ENCODE measurements around the gene DCUN1D3. TPM values are rescaled to one million over a fixed set of nuclear protein-coding genes. Genes with fewer than 3 reads are reported as not detected.

DCUN1D3 gene
- total and polyA plus RNA-seq, 2 donors (not counting 1 experiment from before 2014, with no cell fraction given): 20.4 to 42.8 TPM

DNA sequence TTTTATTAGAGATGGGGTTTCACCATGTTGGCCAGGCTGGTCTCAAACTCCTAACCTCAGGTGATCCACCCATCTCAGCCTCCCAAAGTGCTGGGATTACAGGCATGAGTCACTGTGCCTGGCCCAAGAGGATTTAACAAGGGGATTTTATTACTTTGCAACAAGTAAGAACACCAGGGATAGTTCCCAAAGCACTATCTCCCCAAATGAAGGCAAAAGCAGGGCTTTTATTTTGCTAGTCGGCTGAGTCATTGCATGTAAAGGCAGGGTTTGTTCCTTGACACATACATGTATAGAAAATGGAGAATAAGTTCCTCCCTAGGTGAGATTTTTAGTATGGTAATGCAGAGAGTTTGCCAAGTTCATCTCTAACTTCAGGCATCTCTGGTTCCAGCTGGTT, 69.8 kb downstream of the DCUN1D3 start:
- no peak overlapping the region for H3K4me3 ChIP-seq (replicated peaks in 1 of 4; ENCODE audit: control extremely low read depth in 1 of 4, insufficient read depth in 1 of 4, low read depth in 3 of 4, low read length in 4 of 4)
- no peak overlapping the region for H2AFZ ChIP-seq (ENCODE audit: low read length)
- H3K36me3 ChIP-seq (ENCODE audit: control insufficient read depth, insufficient read depth, low read length): no peaks in the 10 kb centered on the region
- H3K79me2 ChIP-seq (ENCODE audit: control insufficient read depth, insufficient read depth, low read length): no peaks in the 10 kb centered on the region
- H3K9ac ChIP-seq (ENCODE audit: insufficient read depth, low read length): no peak overlapping the region
- no peak overlapping the region for H3K27ac ChIP-seq (ENCODE audit: insufficient read depth, low read length)
- H3K9me3 ChIP-seq (ENCODE audit: control insufficient read depth, insufficient read depth, low read depth, low read length): no peaks in the 10 kb centered on the region
- H4K20me1 ChIP-seq (ENCODE audit: control insufficient read depth, extremely low read depth, insufficient read depth, low read length): no peaks in the 10 kb centered on the region
- H3K4me2 ChIP-seq (ENCODE audit: extremely low read depth, insufficient read depth, low read length): no peak overlapping the region
- H3K4me1 ChIP-seq (ENCODE audit: control insufficient read depth, extremely low read depth, insufficient read depth, low read length): no peaks in the 10 kb centered on the region
- H3K27me3 ChIP-seq (ENCODE audit: control insufficient read depth, insufficient read depth, low read length): no peaks in the 10 kb centered on the region
- no peak for DNase-seq (ENCODE audit: low read depth in 2 of 2)
- TF ChIP-seq EZH2 (IDR thresholded peaks at IDR 0.05; ENCODE audit: low read length, missing control alignments): no peak
- TF ChIP-seq, protein P1, sequence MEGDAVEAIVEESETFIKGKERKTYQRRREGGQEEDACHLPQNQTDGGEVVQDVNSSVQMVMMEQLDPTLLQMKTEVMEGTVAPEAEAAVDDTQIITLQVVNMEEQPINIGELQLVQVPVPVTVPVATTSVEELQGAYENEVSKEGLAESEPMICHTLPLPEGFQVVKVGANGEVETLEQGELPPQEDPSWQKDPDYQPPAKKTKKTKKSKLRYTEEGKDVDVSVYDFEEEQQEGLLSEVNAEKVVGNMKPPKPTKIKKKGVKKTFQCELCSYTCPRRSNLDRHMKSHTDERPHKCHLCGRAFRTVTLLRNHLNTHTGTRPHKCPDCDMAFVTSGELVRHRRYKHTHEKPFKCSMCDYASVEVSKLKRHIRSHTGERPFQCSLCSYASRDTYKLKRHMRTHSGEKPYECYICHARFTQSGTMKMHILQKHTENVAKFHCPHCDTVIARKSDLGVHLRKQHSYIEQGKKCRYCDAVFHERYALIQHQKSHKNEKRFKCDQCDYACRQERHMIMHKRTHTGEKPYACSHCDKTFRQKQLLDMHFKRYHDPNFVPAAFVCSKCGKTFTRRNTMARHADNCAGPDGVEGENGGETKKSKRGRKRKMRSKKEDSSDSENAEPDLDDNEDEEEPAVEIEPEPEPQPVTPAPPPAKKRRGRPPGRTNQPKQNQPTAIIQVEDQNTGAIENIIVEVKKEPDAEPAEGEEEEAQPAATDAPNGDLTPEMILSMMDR (conservative IDR thresholded peaks at IDR 0.05 in 1 of 2, IDR thresholded peaks at IDR 0.05 in 1 of 2; ENCODE audit: low read depth in 1 of 2, low read length in 2 of 2): no peak

GRCh38 chr16:20829536-20829935, 70.6 kb downstream of the DCUN1D3 start:
- no peaks in the 10 kb centered on the region for H3K36me3 ChIP-seq (ENCODE audit: control insufficient read depth, insufficient read depth, low read length)
- no peaks in the 10 kb centered on the region for H3K9me3 ChIP-seq (ENCODE audit: control insufficient read depth, insufficient read depth, low read depth, low read length)
- H2AFZ ChIP-seq (ENCODE audit: low read length): no peak overlapping the region
- H3K4me1 ChIP-seq (ENCODE audit: control insufficient read depth, extremely low read depth, insufficient read depth, low read length): no peaks in the 10 kb centered on the region
- no peak overlapping the region for H3K4me3 ChIP-seq (replicated peaks in 1 of 4; ENCODE audit: control extremely low read depth in 1 of 4, insufficient read depth in 1 of 4, low read depth in 3 of 4, low read length in 4 of 4)
- H3K27me3 ChIP-seq (ENCODE audit: control insufficient read depth, insufficient read depth, low read length): no peaks in the 10 kb centered on the region
- H3K79me2 ChIP-seq (ENCODE audit: control insufficient read depth, insufficient read depth, low read length): no peaks in the 10 kb centered on the region
- TF ChIP-seq, protein P1 (conservative IDR thresholded peaks at IDR 0.05 in 1 of 2, IDR thresholded peaks at IDR 0.05 in 1 of 2; ENCODE audit: low read depth in 1 of 2, low read length in 2 of 2): no peak
- no peak for TF ChIP-seq EZH2 (IDR thresholded peaks at IDR 0.05; ENCODE audit: low read length, missing control alignments)
- H3K9ac ChIP-seq (ENCODE audit: insufficient read depth, low read length): no peak overlapping the region
- no peak overlapping the region for H3K4me2 ChIP-seq (ENCODE audit: extremely low read depth, insufficient read depth, low read length)
- DNase-seq (ENCODE audit: low read depth in 2 of 2): no peak
- H3K27ac ChIP-seq (ENCODE audit: insufficient read depth, low read length): no peak overlapping the region
- H4K20me1 ChIP-seq (ENCODE audit: control insufficient read depth, extremely low read depth, insufficient read depth, low read length): no peaks in the 10 kb centered on the region

DNA sequence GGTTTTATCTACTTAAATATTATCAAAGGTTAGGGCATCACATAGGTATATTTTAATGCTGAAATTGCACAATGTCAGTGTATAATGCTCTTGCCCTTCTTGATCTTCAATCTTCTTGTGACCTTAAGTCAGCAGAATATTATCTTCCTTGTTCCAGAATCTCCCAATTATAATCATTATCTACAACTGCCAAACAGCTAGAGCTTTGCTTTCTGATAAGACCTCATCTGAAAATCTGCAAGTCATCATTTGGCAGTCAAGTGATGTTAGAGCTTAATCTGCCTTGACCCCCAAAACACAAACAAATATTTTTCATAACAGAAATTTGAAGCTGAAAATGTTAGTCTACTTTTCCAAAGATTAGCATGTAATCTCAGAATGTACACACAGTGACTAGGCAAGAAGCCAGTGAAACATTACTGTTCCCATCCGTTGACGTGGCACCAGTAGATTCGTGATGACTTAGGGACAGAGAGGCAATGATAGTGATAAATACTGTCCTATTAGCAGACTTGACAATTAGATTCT, 74.1 kb downstream of the DCUN1D3 start:
- no peak overlapping the region for H3K9ac ChIP-seq (ENCODE audit: insufficient read depth, low read length)
- H4K20me1 ChIP-seq (ENCODE audit: control insufficient read depth, extremely low read depth, insufficient read depth, low read length): no peaks in the 10 kb centered on the region
- DNase-seq (ENCODE audit: low read depth in 2 of 2): peak in 1 of 2 donors; percentile 33
- no peaks in the 10 kb centered on the region for H3K9me3 ChIP-seq (ENCODE audit: control insufficient read depth, insufficient read depth, low read depth, low read length)
- H3K4me1 ChIP-seq (ENCODE audit: control insufficient read depth, extremely low read depth, insufficient read depth, low read length): no peaks in the 10 kb centered on the region
- H3K4me2 ChIP-seq (ENCODE audit: extremely low read depth, insufficient read depth, low read length): no peak overlapping the region
- H3K27me3 ChIP-seq (ENCODE audit: control insufficient read depth, insufficient read depth, low read length): no peaks in the 10 kb centered on the region
- H3K4me3 ChIP-seq (replicated peaks in 1 of 4; ENCODE audit: control extremely low read depth in 1 of 4, insufficient read depth in 1 of 4, low read depth in 3 of 4, low read length in 4 of 4): no peak overlapping the region
- H2AFZ ChIP-seq (ENCODE audit: low read length): no peak overlapping the region
- TF ChIP-seq, protein P1 (conservative IDR thresholded peaks at IDR 0.05 in 1 of 2, IDR thresholded peaks at IDR 0.05 in 1 of 2; ENCODE audit: low read depth in 1 of 2, low read length in 2 of 2): no peak
- no peak for TF ChIP-seq EZH2 (IDR thresholded peaks at IDR 0.05; ENCODE audit: low read length, missing control alignments)
- H3K36me3 ChIP-seq (ENCODE audit: control insufficient read depth, insufficient read depth, low read length): no peaks in the 10 kb centered on the region
- H3K27ac ChIP-seq (ENCODE audit: insufficient read depth, low read length): no peak overlapping the region
- H3K79me2 ChIP-seq (ENCODE audit: control insufficient read depth, insufficient read depth, low read length): no peaks in the 10 kb centered on the region

Measured in fibroblast of lung (primary cell).